ENCODE data around the gene QKI.

- TF ChIP-seq CTCF (IDR thresholded peaks at IDR 0.05; ENCODE audit: extremely low read depth in 1 of 2, insufficient read depth in 1 of 2, low read depth in 1 of 2, low read length in 2 of 2) (no peak), POLR2A (IDR thresholded peaks at IDR 0.05; ENCODE audit: low read depth, low read length) (peak; percentile 23), JUN (IDR thresholded peaks at IDR 0.05; ENCODE audit: borderline replicate concordance, insufficient read depth, insufficient read length, low read depth) (no peak), FOS (IDR thresholded peaks at IDR 0.05; ENCODE audit: borderline replicate concordance, insufficient read depth, low read length) (no peak), MAX (IDR thresholded peaks at IDR 0.05; ENCODE audit: insufficient read depth, insufficient read length) (no peak), POLR2AphosphoS5 (IDR thresholded peaks at IDR 0.05; ENCODE audit: insufficient read depth, low read depth, low read length) (no peak), EZH2 (IDR thresholded peaks at IDR 0.05; ENCODE audit: borderline replicate concordance, low read depth, low read length, severe bottlenecking) (no peak), GATA2 (IDR thresholded peaks at IDR 0.05; ENCODE audit: insufficient read depth, insufficient read length, low read depth, low read length) (no peak)
Observed at GRCh38 chr6:163415620-163416556, 1.4 kb downstream of the QKI start.

All from endothelial cell of umbilical vein (primary cell).